TTC549 (cell line): Measurements from ENCODE around the gene PHLDB1.

Source experiments
- FAIRE-seq: peaks from 2 replicates; lab custom pipeline; 2012; peaks lifted over from hg19 to GRCh38; lab: Jason Lieb, UNC

The PHLDB1 gene

DNA sequence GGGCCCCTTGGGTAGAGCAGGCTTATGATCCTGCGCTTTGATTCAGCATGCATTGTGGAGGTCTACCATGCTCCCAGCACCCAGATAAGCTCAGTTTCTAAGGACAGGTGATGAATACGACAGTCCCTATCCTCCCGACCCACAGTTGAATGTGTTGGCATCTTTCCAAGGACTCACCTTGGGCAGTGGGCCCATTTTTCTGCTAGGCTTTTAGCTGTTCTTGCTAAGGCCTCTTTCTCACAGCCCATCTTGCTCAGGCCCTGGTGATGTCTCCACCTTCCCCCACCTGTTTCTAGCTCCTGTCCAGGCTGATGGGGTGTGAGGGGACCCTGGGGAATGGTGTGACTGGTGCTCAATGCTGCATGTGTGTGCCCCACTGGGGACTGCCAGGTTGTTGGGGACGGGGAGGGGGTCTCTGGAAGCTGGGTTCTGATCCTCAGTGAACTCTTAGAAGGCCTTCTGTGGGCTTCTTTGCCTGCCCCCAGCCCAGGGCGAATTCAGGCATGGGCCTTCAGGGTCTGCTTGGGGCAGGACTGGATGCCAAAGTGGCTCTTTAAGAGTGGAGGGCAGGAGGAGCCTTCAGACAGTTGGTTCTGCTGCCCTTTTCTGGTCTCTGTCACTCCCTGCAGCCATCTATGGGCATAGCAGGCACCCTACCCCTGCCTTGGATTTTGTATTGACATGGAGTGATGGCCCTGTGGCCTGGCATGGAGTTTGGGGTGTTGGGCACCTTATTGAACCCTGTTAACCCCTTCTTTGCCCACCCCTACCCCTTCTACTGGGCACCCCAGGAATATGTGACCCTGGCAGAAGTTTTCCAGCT is 33.1 kb downstream of the PHLDB1 start:
- no peak for FAIRE-seq

DNA sequence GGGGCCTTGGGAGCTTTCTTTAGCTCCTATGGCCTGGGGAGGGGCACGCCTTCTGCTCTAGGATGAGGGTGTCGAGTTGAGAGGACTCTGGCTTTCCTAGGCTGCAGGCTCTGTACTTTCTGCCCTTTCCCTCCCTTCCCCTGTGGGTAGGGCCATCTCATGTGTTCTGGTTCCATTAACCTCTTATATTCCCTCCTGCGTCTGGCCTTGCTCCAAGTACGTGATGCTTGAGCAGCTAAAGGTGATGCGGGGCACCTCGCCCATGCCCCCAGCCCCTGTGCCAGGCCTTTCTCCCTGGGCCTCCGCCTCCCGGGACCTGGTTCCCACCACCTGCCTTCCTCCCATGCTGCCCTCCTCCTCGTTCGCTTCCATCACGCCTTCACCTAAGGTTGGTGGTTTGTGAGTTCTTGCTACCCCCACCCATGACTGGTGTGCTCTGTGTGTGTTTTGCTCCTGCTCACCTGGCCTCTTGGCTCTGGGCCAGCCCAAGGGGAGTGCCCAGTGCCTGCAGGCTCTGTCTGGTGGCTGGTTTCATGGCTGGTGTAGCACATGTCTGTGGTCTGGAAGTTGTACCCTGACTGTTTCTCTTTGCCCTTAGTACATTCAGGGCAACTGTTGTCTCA is 34.1 kb downstream of the PHLDB1 start:
- FAIRE-seq: no peak

DNA sequence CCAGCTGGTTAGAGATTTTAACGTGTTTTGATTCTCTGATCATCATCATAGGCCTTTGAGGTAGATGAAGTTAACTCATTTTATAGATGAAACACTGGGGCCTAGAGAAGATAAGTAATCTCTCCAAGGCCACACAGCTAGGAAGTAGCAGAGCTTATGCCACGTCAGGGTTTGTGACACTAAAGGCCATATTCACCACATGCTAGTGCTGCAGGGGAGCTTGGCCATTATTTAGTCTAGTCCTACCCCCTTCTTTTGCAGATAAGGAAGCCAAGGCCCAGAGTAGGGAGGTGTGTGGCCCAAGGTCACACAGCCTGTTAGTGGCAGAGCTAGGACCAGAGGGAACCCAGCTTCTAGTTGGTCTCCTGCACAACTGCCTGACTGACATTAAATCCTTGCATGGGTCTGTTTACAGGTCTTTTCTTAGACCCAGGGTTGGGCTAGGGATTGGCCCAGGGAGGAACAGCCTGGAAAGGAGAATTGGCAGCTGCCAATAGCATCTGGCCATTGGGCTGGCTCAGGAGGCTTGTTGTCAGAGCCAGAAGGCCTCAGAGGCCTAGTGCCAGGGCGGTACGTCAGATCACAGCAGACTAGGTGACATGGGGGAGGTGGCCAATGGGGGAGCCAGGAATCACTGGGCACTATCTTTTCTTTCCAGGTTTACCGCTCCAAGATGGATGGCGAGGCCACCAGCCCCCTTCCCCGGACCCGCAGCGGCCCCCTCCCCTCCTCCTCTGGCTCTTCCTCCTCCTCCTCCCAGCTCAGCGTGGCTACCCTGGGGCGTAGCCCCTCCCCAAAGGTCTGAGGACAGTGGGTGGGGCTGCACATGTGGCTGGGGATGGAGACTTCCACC is 36.0 kb downstream of the PHLDB1 start:
- FAIRE-seq: no peak

DNA sequence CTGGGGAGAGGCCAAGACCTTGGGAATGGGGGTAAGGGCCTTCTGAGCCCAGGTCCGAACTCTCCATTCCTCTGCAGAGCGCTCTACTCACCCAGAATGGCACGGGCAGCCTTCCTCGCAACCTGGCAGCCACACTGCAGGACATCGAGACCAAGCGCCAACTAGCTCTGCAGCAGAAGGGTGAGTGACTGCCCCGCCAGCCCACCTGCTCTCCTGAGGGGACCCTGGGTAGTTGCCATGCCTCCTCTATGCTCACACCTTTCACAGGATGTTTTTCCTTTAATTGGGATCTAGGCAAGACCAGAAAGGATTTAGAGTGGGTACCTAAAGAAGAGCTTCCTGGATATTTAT is 36.6 kb downstream of the PHLDB1 start:
- no peak for FAIRE-seq

DNA sequence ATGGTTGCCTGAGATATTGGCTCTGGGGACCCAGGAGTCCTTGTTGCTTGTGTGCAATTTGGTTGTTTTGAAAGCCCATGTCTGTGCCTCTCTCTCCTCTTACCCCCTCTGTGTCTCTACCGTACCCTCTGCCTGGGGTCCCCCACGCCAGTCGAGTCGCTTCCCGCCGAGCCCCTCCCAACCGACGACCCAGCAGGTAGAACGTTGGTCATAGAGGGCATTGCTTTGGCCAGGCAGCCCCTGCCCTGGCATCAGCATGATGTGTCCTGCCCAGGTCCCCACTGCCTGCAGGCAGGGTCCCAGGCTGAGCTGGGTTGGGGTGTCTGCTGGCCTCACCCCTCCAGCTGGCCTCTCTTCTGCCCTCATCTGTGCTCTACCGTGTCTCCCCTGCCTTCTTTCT is 37.1 kb downstream of the PHLDB1 start:
- FAIRE-seq: no peak

DNA sequence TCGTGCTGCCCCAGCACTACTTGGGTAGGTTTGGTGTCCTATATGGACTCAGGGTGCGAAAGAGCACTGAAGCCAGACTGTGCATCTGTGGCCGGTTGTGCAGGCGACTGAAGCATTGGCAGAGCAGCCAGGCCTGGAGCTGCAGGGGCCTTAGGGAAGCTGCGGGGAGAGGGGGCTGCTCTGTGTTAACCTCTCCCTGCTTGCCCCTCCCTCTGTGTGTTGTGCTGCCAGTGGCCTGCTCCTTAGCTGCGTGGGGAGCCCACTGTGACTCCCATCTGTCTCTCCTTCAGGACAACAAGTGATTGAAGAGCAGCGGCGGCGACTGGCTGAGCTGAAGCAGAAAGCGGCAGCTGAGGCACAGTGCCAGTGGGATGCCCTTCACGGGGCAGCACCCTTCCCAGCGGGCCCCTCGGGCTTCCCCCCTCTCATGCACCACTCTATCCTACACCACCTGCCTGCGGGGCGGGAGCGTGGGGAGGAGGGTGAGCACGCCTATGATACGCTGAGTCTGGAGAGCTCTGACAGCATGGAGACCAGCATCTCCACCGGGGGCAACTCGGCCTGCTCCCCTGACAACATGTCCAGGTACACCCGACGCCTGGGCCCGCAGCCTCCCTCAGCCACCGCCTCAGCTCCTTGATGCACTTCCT is 37.8 kb downstream of the PHLDB1 start:
- no peak for FAIRE-seq

DNA sequence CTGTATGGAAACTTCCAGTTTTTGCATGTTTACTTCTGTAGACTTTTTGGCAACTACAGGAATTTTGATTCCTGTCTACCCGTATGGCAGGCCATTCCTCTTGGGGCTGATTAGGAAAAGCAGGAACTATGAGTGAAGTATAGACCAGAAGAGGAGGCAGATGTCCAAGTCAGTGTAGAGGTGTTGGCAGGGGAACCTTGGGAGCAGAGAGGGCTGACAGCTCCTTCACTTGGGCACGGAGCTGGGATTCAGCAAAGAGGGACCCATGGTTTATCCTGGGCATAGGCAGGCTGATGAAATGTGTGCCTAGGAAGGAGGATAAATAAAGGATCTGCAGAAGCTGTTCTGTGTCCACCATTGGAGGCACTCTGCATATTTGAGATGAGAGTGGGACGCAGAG is 39.0 kb downstream of the PHLDB1 start:
- no peak for FAIRE-seq

DNA sequence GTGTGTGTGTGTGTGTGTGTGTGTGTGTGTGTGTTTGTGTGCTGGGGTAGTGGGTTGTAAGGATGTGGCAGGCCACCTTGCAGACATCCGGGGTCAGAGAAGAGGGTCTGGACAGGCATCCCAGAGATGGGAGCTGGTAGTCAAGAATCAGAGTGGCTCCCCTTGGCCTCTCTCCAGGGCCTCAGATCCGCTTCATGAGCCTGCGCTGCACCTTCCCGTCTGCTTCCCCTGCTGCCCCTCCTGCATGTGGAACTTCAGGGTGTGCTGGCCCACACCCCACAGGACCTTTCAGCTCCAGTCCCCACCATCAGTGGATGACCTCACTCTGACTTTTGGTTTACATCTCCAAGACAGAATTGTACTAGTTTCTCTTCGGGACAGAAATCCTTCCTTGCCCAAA is 40.9 kb downstream of the PHLDB1 start:
- FAIRE-seq: no peak

DNA sequence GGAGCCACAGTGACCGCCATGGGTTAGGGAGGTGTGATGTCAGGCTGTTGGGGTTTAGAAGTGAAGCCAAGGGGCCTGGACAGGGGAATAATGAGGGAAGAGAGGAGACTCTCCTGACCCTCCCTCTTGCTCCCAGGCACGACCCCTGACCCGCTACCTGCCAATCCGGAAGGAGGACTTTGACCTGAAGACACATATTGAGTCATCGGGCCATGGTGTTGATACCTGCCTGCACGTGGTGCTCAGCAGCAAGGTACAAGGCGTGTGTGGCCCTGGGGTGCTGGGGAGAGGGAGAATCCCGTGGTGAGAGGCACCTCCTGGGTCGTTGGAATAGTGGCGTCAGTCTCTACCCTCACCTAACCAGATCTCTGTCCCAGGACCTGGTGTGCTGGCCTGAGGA is 42.5 kb downstream of the PHLDB1 start:
- FAIRE-seq: no peak

DNA sequence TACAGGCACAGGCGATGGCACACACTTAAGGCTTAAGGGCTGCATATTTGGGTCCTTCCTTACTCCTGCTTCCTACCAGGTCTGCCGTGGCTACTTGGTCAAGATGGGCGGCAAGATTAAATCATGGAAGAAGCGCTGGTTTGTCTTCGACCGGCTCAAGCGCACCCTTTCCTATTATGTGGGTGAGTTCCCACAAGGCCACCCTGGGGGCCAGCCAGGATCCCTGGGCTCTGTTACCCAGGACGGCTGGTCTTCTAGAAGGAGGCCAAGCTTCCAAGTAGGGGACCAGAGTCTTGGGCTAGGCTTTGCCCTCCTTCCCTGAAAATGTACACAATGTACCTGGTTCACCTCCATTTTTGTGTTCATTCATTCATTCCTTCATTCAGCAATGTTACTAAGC is 43.0 kb downstream of the PHLDB1 start:
- no peak for FAIRE-seq

DNA sequence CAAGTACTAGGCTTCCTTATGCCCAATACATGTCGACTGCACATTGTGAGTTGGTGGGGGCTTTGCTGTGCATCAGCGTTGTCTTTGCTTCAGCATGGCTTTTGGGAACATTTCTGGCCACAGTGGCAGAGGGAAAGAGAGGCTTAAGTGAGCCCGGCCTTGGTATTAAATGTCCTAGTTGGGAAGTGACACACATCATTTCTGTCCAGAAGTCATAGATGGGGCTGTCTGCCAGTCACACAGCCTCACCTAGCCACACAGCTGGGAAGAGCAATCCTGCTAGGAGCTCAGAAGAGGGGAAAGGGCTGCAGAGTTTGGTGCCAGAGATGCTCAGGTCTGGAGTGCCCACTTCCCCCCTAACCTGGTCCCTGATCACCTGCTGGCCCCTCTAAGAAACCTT is 44.4 kb downstream of the PHLDB1 start:
- no peak for FAIRE-seq

DNA sequence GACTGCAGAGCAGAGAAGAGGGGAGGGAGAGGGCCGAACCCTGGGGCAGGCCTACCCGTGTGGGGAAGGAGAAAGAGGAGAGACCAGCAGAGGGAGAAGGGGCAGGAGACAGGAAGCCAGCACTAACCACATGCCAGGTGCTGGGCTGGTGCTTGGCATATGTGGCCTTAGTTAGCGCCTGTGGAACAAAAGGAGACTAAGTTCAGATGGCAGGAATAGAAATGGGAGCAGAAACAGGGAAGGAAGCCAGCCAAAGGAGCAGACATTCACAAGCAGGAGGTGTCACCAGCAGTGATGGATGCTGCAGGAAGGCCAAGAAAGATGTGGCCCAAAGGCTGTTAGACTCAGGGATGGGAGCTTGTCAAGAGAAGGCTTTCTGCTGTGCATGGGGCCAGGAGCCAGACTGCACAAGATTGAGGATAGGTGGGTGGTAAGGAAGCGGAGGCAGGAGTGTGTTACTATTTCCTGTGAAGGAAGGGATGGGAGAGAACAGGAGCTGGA is 45.3 kb downstream of the PHLDB1 start:
- FAIRE-seq: no peak

DNA sequence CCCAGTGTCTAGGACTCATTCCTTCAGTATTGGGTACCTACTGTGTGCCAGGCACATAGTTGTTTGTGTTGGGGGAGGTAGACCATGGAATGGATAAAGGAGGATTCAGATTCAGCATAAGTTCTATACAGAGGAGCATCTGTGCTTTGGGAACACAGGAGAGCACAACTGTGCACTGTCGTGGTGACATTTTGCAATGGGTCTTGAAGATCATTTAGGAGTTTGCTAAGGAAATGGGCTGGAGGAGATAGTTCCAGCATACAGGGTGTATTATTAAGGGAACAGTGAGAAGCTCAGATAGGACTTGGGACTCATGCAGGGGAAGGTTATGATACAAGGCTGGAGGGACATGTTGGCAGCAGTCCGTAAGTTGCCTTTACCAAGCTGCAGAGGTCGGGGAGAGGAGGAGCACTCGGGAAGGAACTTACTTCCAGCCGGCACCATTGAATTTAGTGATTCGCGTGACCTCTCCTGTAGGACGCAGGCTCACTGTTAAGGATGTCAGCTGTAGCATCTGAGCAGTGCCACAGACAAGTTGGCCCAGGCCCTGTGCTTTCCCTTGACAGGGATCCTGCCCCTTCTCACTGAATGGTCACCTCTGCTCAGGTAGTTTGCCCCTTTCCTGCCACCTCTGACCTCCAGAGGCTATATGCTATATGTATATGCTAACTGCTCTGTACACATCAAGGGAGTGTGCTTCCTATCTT is 46.4 kb downstream of the PHLDB1 start:
- no peak for FAIRE-seq

DNA sequence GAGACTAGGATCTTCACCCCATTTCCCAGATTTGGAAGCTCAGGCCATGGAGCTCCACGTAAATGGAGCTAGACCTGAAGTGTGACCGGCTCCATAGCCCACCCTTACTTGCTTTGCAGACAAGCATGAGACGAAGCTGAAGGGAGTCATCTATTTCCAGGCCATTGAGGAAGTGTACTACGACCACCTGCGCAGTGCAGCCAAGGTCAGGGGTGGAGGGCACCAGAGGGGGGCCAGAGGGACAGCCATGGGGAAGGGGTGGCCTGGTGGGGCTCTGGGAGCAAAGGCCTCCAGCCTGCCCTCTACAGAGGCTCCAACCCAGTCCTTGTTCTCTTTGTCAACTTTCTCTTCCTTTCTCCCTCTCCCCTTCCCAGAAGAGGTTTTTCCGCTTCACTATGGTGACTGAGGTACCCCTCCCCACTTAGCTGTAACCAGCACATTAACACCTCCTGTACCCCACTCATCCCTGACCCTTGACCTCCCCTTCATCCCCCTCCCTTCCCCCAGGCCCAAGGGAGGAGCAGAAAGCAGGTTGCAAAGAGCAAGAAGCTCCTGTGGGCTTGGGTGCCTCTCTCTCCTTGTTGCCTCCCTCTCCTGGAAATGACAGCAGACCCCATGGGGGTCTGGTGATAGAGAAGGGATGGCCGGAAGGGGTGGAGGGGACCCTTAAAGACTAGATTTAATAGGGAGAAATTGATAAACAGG is 48.2 kb downstream of the PHLDB1 start:
- FAIRE-seq: no peak

DNA sequence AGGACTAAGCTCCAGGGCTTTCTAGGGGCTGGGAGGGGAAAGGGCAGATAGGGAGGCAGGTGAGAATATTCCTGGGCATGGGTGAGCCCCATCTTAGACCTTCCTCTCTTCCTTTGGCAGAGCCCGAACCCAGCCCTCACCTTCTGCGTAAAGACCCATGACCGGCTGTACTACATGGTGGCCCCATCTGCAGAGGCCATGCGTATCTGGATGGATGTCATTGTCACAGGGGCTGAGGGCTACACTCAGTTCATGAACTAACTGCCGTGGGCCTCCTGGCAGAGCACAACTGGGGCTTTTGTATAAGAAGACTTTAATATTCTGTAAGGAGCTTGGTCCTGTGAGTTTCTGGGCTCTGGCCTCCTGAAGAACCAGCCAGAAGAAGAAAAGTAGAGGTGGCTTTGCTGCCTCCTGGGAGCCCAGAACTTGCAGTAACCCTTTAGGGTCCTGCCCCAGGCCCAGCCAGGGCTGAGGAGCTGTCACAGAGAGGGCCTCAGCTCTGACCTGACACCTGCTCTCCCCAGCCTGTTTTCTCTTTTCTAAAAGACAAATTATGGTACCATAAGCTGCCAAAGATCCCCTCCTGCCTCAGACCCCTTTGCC is 49.2 kb downstream of the PHLDB1 start:
- FAIRE-seq: no peak

DNA sequence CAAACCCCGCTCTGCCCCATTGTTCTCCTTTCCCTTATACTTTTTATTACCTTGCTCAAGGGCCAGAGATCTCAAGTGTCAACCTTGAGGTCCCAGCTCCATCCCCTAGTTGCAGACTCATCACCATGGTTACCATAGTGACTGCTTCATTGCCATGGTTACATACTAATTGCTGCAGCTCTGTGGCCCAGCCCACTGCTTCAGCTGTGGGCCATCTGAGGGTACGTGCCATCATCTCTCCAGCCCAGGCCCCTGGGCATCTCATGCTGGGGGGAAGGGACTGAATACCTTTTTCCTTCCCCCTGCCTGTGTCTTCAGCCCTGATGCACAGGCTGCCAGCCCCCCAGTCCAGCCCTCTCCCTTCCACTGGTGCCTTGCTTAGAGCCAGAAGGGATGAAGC is 49.8 kb downstream of the PHLDB1 start:
- FAIRE-seq: no peak

DNA sequence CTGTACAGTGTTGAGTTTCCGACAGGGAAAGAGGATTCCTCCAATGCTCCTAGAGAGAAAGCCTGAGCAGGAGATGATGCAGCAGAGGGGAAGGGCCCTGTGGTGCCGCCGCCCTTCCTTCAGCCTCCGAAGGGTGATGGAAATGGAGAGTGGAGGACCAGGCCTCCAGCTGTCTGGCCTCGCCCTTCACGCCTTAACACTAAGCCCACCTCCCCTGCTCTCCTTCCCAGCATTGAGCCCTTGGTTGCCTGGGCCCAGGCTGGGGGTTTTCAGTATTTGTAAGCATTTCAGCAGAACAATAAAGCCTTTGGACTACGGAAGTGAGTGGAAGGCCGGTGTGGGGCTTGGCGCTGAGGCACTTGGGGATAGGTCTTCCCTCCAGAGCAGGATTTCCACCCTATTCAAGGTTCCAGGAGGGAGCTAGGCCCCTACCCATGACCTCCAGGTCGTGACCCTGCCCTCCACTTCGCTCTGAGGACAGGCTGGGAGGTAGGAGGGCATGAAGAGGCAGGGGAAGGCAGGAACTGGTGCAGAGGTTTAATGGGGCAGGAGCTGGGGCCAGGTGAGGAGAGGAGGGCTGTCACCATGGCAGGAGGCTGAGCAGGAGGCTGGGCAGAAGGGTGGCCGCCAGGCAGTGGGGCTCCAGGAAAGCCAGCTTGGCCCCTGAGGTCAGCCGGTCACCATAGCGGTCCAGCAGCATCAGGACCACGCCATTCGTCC is 50.5 kb downstream of the PHLDB1 start:
- no peak for FAIRE-seq

DNA sequence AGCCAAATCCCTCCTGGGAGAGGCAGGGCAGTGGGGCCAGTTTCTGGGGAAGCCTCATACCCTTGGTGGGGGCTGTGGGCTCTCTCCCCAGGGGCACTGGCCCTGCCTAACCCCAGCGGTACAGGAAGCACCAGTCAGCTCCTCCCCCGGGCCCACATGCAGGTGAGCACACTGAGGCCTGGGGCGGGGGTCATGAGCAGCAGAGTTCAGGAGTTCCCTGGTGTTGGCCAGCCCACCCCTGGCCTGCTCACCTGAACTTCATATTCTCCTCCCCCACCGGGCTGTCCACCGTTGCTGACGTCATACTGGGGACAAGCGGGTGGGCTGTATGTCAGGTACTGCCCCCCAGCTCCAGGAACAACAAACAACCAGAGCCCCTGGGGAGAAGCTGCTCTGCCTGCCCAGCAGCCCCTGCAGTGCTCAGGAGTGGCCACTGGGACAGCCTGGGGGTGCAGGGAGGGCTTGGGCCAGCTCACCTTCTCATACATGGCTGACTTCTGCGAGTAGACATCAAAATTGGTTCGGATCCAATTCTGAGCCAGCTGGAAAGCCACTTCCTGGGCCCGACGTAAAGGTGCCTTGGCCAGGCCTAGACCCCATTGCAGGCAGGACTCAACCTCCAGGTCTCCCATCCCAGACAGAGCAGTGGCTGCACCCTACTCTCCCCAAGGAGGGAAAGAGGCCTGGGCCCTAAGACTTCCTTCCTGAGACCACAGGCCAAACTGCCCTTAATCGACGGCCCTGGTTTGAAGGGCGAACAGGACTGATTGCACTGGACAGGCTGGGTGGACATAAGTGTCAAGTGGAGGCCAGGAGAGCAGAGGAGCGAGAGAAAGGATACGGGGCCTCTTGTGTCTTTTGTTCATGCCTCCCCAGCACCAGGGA is 51.3 kb downstream of the PHLDB1 start:
- FAIRE-seq: no peak

DNA sequence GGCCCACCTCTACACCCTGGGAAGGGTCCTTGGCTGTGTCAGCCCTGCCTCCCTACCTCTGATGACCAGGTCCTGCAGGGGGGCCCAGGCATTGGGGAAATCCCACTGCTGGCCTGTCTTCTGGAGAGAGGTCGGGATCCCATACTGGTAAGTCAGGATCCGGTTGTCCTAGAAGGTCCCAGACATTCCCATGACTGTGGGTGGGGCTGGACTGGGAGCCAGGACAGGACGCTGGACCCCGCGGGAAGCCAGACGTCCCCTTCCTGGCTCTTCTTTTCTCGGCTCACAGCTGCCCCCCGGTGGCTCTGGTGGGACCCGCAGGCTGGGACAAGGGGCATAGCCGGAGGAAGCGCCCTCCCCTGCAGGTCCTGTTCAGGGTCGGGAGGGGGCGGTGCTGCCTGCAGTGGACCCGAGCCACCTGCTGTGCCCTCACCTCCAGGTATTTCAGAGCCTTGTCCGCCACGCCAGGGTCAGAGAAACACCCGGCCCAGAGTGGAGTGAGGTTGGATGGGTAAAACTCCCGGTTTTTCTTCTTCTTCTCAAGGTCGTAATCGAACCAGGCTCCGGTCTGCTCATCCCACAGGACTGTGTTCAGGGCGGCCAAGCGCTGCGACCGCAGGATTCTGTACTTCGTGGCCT is 52.0 kb downstream of the PHLDB1 start:
- no peak for FAIRE-seq
